Heart left ventricle (tissue), 16 donors: ENCODE measurements around the gene UNKL. TPM values are rescaled to one million over a fixed set of nuclear protein-coding genes. Genes with fewer than 3 reads are reported as not detected.

Experiments used
- ATAC-seq, 4 donors: fragments of 200-7000 bp; cut with Tn5 transposase; one replicate each; pipeline ENCODE4 v1.9.1; 2020 to 2022; ENCODE audit warnings: moderate library complexity in 4 of 4, mild to moderate bottlenecking in 3 of 4, moderate number of reproducible peaks in 1 of 4
- DNase-seq, 5 donors: peaks; one replicate each; pipeline ENCODE4 v3.0.0-alpha.2; 2020
- H3K27ac ChIP-seq, 12 donors: fragments of 200-600 bp; sonication (generic) in 4 of 12; one replicate each; pipeline versions ENCODE4 v1.5.0 to v1.8.0; 2016 to 2022; ENCODE audit warnings: mild to moderate bottlenecking in 2 of 12
- H3K27me3 ChIP-seq, 9 donors: fragments of 200-600 bp; sonication (generic) in 2 of 9; one replicate each; pipeline versions ENCODE4 v1.5.1 to v1.8.0; 2016 to 2022; ENCODE audit warnings: mild to moderate bottlenecking in 3 of 9
- H3K36me3 ChIP-seq, 9 donors: fragments of 200-600 bp; sonication (generic) in 2 of 9; one replicate each; pipeline versions ENCODE4 v1.5.0 to v1.8.0; 2018 to 2022; ENCODE audit warnings: mild to moderate bottlenecking in 2 of 9
- H3K4me1 ChIP-seq, 12 donors: fragments of 200-600 bp; sonication (generic) in 4 of 12; one replicate each; pipeline versions ENCODE4 v1.5.0 to v1.8.0; 2016 to 2022; ENCODE audit warnings: mild to moderate bottlenecking in 3 of 12
- H3K4me3 ChIP-seq, 12 donors: fragments of 200-600 bp; sonication (generic) in 4 of 12; one replicate each; pipeline versions ENCODE4 v1.5.0 to v1.8.0; 2017 to 2022; ENCODE audit warnings: mild to moderate bottlenecking in 9 of 12, moderate library complexity in 4 of 12
- H3K9me3 ChIP-seq, 12 donors: fragments of 200-600 bp; sonication (generic) in 4 of 12; one replicate each; pipeline versions ENCODE4 v1.5.0 to v1.8.0; 2016 to 2022; ENCODE audit warnings: mild to moderate bottlenecking in 1 of 12
- POLR2A ChIP-seq, 2 donors: fragments of 450-650 bp; IDR thresholded peaks; one replicate each; pipeline ENCODE4 v1.6.1; 2017; ENCODE audit warnings: antibody characterized with exemption in 2 of 2, mild to moderate bottlenecking in 2 of 2, moderate library complexity in 2 of 2
- WGBS, 4 donors: extraction: QIAGEN DNeasy Blood & Tissue Kit in 2 of 4; methylation state at CpG; one replicate each; pipeline versions ENCODE4 v1.1.5 to v1.1.7; 2013 to 2018; 5-methylcytosine and 5-hydroxymethylcytosine counted together
- intact Hi-C, 10 donors: fragments of 100-400 bp; cut with DNase I; formaldehyde crosslinking; loops; one replicate each; pipeline versions ENCODE4 v1.11.1 to v1.14.2; 2022
- polyA plus RNA-seq, 2 donors: library from polyadenylated mRNA; stranded (reverse); fragments of 200-250 nt; gene quantifications; one replicate each; pipeline ENCODE4 v1.2.3, GENCODE V29; 2013
- total RNA-seq, 9 donors: library from RNA; depleted of rRNA in 2 of 9; stranded (reverse); fragments of >200 nt in 2 of 9; fragmentation: NEBNext Ultra II Directional in 3 of 9; extraction: Animal tissue kit (Norgen Biotek cat#: 25700) in 3 of 9; gene quantifications; one replicate each; pipeline versions ENCODE4 v1.1.0 to v1.2.4, GENCODE V29; 2016 to 2023
- TF ChIP-seq, protein P1 (sequence below), 12 donors: fragments of 200-600 bp; sonication (generic) in 4 of 12; IDR thresholded peaks; one replicate each; pipeline versions ENCODE4 v1.5.0 to v1.8.0; 2018 to 2022; ENCODE audit warnings: antibody characterized with exemption in 12 of 12, mild to moderate bottlenecking in 5 of 12
- donor health status: ischemic (EF 13 %, LVEDD 7.1; RV severe dilation, severe dysfunction).
- donor health status: healthy with polysubstance abuse.
- donor health status: DM: no; HTN: yes; CAD: no.
- donor health status: DM: no; HTN: no; CAD: no.
- donor health status: ischemic (EF 25% LVEDD 6.9; RV normal size, moderate dysfunction).
- donor health status: ischemic (EF 25% LVEDD 5.7; RV mildly dilated, moderate dysfunction).
- donor health status: healthy.
- donor health status: DM: yes; HTN: yes; CAD: no.
- donor health status: ischemic (EF 35%, LVEDD 5.7; RV mildly dilated, moderate dysfunction).
- donor health status: nonischemic (EF 11% LVEDD 7.7; RV severe dilation, severe dysfunction).
- donor health status: DM: yes; HTN: yes; CAD: no.
- donor health status: PGD.
- donor health status: ischemic (EF 29% LVEDD 5.4; RV normal size, mild dysfunction).
- donor health status: nonischemic (EF 23%, LVEDD 6.1; RV moderate dilation, normal function).

UNKL gene
- total and polyA plus RNA-seq, 11 donors: 4.3 to 18.3 (median 9.2) TPM

DNA sequence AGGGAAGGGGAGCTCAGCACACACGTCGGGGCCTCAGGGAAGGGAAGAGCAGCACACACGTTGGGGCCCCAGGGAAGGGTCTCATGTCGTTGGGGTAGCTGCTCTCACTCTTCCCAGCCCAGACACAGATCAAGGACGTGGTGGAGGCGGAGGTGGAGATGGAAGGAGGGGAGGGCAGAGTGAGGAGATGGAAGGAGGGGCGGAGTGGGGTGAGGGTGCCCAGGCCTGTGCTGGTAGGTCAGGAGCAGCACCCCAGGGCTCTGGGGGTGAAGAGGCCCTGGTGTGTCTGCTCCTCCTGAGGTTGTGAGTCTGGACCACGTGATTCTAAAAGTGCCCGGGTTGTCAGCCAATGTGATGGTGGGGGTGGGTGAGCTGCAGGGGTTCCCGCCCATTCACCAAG is 45.5 kb upstream of the UNKL start:
- DNase-seq (no peak), ATAC-seq (no peak)
- intact Hi-C loops: no loop called here
- Histone ChIP-seq H3K4me3 (no peak overlapping the region), H3K27me3 (no peaks in the 10 kb centered on the region), H3K4me1 (no peaks in the 10 kb centered on the region), H3K27ac (no peak overlapping the region), H3K9me3 (no peaks in the 10 kb centered on the region), H3K36me3 (peaks cover 0 to 78% (median 60%) of the 10 kb centered on the region in 9 donors)
- WGBS, 4 donors: 84 to 87% (median 85%) methylated on average over 10 of the region's 10 CpGs
- TF ChIP-seq POLR2A (IDR thresholded peaks at IDR 0.05): no peak
- TF ChIP-seq, protein P1, sequence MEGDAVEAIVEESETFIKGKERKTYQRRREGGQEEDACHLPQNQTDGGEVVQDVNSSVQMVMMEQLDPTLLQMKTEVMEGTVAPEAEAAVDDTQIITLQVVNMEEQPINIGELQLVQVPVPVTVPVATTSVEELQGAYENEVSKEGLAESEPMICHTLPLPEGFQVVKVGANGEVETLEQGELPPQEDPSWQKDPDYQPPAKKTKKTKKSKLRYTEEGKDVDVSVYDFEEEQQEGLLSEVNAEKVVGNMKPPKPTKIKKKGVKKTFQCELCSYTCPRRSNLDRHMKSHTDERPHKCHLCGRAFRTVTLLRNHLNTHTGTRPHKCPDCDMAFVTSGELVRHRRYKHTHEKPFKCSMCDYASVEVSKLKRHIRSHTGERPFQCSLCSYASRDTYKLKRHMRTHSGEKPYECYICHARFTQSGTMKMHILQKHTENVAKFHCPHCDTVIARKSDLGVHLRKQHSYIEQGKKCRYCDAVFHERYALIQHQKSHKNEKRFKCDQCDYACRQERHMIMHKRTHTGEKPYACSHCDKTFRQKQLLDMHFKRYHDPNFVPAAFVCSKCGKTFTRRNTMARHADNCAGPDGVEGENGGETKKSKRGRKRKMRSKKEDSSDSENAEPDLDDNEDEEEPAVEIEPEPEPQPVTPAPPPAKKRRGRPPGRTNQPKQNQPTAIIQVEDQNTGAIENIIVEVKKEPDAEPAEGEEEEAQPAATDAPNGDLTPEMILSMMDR (IDR thresholded peaks at IDR 0.05): no peak

DNA sequence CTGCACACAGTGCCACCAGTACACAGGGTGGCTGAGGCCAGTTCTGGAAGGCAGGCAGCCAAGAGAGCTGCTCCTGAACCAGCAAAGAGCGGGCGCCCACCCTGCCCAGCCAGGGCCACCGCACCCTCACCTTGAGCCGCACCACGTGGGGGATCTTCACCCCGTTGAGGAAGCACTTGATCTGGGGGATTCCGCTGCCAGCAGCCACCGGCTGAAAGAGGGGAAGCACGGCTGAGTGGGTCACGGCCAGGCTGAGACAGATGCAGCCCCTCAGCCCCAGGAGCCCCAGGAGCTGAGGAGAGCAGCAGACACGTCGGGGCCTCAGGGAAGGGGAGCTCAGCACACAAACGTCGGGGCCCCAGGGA is 44.5 kb upstream of the UNKL start:
- WGBS, 4 donors: 83 to 90% (median 87%) methylated on average over 10 to 14 of the region's 14 CpGs
- Histone ChIP-seq H3K27me3 (no peaks in the 10 kb centered on the region), H3K36me3 (peaks cover 0 to 79% (median 67%) of the 10 kb centered on the region in 9 donors), H3K4me1 (no peaks in the 10 kb centered on the region), H3K9me3 (no peaks in the 10 kb centered on the region), H3K4me3 (no peak overlapping the region), H3K27ac (no peak overlapping the region)
- DNase-seq (no peak), ATAC-seq (no peak)
- intact Hi-C loops: no loop called here
- no peak for TF ChIP-seq POLR2A (IDR thresholded peaks at IDR 0.05)
- TF ChIP-seq, protein P1 (IDR thresholded peaks at IDR 0.05): no peak

DNA sequence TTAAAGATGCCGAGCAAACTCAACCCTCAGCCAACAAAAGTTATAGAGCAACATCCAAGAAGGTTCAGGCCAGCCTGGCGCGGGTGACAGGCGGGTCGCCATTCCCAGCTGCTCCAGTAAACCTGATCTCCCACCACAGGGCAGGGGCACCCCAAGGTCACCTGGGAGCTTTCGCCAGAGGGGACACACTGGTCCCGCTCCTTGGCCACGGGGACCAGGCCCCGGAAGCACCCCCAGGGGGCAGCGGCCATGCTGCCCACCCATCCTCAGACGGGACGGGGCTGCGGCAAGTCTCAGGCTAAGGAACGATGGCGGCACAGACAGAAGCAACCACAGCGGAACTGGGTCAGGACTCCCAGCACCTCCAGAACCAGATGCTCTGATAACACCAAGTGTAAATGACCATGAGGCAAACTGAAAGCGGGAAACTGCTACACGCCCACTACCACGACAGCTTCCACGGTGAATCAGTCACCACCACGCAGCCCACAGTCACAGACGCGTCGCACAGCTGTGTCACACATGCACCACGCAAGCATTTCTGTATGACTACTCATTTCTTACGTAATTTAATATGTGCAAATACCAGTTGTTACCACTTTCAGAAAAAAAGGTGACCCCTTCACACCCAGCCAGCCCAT is 44.0 kb upstream of the UNKL start:
- Histone ChIP-seq H3K36me3 (peaks cover 0 to 79% (median 71%) of the 10 kb centered on the region in 9 donors), H3K4me3 (no peak overlapping the region)
- WGBS, 4 donors: 93 to 95% (median 94%) methylated on average over 24 to 26 of the region's 26 CpGs

DNA sequence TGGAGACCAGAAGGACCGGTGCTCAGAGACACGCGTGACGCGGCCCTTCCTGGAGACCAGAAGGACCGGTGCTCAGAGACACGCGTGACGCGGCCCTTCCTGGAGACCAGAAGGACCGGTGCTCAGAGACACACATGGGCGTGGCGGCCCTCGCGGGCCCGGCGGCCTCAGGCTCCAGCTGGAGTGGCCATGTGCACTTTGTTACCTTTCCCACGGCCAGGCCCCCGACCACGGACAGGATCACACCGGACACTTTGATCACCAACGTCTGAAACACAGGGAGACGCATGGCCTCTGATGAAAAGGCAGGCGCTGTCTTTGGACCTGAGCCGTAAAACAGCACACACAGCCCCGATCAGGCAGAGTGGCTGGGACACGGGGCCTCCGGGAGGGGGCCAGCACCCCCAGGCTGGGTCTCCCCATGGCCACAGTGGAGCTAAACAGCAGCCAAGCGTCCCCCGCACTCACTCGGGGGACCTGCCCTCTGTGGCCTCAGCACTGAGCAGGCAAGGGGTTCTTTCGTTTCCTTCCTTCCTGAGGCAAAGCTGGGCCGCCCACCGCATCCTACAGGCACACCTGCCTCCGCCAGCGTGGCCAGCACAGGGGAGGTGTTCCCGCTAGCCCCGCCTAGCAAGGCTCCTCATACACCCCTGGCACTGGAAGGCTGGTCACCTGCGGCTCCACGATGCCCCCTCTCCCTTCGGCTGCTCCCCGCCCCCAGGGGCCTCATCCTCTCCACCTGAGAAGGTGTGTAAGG is 43.2 kb upstream of the UNKL start:
- H3K9me3 ChIP-seq: no peaks in the 10 kb centered on the region
- H3K27ac ChIP-seq: no peak overlapping the region
- no peak for ATAC-seq
- no peak overlapping the region for H3K4me3 ChIP-seq
- no peaks in the 10 kb centered on the region for H3K27me3 ChIP-seq
- TF ChIP-seq, protein P1 (IDR thresholded peaks at IDR 0.05): no peak
- no peak for TF ChIP-seq POLR2A (IDR thresholded peaks at IDR 0.05)
- WGBS, 4 donors: 89 to 94% (median 93%) methylated on average over 34 to 42 of the region's 42 CpGs
- DNase-seq: peak in 1 of 5 donors; percentile 52
- H3K36me3 ChIP-seq: peaks cover 0 to 82% (median 73%) of the 10 kb centered on the region in 9 donors
- intact Hi-C loops: no loop called here
- H3K4me1 ChIP-seq: no peaks in the 10 kb centered on the region

More for the DNA sequence above, 44.0 kb upstream of the UNKL start:
- TF ChIP-seq, protein P1 (IDR thresholded peaks at IDR 0.05): no peak
- TF ChIP-seq POLR2A (IDR thresholded peaks at IDR 0.05): no peak
- H3K27ac ChIP-seq: no peak overlapping the region
- no peaks in the 10 kb centered on the region for H3K27me3 ChIP-seq
- no peaks in the 10 kb centered on the region for H3K4me1 ChIP-seq
- intact Hi-C loops: no loop called here
- H3K9me3 ChIP-seq: no peaks in the 10 kb centered on the region
- ATAC-seq: no peak
- no peak for DNase-seq
